HG03469 (cell line): ENCODE results near the gene CFAP57.

Experiments used
- ATAC-seq: cut with Tn5 transposase; IDR thresholded peaks from one replicate; pipeline ENCODE4 v1.9.1; 2021; ENCODE audit warnings: mild to moderate bottlenecking, moderate library complexity, moderate number of reproducible peaks; ENCODE audit not compliant: unreplicated experiment

Gene CFAP57

DNA sequence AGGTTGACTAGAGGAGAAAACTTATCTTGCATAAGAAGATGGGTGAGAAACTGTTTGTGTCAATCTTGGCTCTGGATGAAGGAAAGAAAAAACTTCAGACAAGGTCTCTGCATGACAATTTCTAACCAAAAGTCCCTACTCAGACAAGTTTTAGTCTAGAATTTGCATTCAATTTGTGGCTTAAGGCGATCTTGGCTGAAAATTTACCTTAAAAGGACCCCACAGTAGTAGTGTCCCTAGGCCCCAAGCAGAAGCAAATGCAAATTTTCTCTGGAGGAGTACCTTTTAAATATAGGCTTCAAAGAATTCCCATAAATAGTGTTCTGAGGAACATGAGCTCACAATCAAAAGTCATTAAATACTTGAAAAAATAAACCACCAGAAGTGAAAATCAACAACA is 80.1 kb downstream of the CFAP57 start:
- ATAC-seq, result no peak

DNA sequence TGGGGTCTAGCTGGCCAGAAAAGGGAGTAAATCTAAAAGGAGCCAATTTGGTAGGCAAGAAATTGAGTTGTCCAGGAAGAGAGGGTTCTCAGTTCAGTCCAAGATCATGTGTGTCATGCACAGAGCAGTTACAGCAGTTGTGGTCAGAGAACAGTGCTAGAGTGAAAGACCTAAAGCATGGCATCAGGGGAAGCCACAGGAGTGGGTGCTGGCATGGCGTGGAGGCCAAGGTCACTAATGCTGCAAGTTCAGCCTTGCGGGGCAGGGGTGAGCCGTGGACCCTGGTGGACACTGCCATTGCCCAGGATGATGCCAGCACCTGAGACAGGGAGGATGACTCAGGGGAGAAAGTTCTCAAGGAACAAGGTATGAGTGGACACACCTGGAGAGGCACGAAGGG is 81.0 kb downstream of the CFAP57 start:
- ATAC-seq, result no peak

DNA sequence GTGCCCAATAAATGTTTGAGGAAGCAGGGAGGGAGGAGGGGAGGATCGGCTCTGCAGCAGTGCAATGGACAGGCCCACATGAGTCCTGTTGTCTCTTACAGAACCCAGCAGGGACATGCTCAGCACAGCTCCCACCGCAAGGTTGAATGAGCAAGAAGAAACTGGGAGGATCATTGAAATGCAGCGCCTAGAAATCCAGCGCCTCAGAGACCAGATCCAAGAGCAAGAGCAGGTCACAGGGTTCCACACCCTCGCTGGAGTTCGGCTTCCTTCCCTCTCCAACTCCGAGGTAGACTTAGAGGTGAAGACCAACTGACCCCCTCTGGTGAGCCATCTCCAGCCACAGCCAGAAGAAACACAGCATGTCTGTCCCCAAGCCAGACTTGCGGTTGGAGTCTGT is 81.7 kb downstream of the CFAP57 start:
- ATAC-seq, result no peak

DNA sequence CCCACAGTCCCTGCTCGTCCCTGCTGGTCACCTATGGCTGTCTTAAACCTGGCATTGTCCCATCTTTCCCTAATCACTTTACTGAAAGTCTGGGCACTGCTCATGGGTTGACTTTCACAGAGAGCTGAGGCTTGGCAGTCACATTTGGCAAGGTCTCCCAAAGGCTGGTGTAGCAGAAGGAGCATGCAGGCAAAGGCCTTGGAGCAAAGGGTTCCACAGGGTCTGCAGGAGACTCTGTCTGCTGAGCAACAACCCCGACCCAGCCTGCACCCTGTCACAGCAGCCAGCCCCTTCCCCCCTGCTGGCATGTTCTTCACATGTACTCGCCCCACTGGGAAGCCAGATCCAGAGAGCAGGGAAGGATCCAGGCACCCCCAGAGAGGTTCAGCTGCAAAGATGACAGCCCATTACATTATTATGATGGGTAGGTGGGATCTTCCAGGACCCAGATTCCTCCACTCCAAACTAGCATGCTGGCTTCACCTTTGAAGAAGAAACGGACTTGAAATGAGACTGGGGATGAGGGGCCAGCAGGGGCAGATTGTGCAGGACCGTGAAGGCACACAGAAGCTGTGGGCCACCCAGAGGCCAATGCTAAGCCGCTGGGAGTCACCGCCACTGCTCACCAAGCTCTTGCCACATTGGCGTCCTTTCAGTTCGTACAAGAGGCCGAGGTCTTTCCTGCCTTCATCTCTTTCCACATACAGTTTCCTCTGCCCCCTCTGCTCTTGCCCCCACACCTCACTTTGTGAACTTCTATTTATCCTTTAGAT is 83.5 kb downstream of the CFAP57 start:
- no peak for ATAC-seq

DNA sequence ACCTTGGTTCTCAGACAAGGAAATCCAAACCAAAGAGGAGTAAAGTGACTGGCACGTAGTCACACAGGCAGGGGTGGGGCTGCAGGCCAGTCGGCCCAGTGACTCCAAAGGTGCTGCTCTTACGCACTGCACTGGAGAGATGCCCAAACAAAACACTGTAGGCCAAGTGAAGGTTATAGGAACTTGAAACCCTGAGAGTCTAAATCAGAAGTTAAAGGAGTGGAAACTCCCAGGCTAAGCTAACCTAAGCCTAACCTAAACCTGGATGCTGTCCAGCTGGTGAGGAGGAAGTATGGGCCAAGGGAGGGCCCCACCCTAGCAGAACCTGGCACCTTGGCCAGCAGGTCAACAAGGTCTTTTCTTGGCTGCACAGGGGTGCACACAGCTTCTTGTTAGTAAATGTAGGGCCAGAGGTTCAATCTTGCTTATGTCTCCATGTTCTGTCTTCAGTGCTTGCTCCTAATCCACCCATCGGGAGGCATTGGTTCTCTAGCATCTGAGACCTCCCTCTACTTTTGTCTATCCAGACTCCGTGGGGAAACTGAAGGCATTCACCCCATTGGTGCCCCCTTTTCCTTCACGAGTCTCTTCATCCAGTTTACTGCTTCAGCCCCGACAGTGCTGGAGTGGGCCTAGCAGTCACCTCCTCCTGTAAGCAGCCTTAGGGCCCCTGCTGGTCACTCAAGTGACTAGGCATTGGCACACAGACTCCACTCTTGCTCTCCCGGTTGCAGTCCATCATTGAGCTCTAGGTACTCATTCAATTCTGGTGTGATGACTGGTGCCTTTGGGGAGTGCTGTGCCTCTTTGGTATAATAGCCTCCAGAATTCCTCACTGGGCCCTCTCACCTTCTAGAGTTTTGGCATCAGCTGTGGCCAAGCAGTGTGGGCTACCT is 84.8 kb downstream of the CFAP57 start:
- no peak for ATAC-seq

DNA sequence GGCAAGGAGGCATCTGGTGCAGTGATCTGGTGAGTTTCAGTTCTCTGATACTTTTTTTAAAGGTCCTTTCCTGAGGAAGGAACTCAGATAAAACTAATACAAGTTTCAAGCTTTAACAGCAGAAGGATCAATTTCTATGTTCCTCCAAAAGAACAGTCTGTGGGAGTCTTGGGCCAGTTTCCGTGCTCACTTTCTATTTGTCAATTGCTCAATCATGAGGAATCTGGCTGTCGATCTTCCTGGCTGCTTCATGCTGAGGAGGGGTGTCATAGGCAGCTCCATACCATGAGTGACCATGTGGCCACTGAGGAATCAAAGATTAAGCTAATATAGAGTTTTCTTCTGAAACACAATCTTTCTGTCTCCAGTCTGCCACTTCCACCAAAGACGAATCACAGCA is 86.2 kb downstream of the CFAP57 start:
- ATAC-seq, result no peak

DNA sequence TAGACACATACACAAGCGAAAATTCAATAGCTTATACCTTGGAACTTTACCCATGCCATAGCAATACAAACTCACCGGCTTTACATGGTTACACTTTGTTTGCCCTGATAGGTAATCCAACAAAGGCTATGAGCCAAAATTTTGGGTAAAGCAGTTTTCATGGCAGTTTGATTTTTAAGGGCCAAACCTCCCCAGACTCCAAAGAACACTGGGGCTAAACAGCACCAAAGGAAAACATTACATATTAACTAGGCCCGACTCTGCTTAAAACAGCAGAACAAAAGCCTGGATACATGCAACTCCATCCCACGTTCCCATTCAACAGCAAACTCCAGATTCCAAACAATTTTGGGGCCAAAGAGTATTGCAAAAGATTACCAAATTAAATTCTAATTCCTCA is 93.3 kb downstream of the CFAP57 start:
- ATAC-seq, result no peak

DNA sequence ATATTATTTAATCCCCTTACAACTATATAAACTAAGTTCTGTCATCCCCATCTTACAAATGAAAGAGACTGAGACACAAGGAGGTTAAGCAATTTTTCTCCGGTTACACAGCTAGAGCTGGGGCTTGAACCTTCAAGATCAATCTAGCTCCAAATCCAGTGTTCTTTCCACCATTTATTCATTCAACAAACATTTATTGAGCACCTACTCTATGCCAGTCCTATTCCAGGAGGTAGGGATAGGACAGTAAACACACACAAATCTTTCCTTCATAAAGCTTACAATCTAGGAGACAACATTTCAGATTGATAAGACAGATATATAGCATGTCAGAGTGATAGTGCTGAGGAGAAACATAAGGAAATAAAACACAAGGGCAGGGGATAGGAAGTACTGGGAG is 94.8 kb downstream of the CFAP57 start:
- ATAC-seq, result no peak

DNA sequence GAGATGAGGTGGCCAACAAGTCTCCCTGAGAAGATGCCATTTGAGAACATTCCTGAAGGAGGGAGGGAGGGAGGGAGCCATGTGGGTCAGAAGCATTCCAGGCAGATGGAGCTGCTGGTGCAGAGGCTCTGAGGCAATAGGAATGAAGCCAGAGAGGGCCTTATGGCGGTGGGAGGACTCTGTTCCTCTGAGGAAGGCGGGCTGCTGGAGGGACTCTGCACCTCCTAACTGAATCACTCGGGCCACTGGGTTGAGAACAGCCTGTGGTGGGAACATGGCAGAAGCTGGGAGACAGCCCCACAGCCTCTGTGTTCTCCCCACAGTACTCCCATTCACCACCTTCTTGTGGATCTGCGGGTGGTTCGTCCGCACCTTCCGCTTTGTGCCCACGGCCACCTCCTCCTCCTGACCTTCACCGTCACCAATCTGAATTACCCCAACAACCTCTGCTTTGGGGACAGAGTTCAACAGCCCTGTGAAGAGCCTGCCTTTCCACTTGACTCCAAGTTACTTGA is 95.2 kb downstream of the CFAP57 start:
- ATAC-seq, result no peak

DNA sequence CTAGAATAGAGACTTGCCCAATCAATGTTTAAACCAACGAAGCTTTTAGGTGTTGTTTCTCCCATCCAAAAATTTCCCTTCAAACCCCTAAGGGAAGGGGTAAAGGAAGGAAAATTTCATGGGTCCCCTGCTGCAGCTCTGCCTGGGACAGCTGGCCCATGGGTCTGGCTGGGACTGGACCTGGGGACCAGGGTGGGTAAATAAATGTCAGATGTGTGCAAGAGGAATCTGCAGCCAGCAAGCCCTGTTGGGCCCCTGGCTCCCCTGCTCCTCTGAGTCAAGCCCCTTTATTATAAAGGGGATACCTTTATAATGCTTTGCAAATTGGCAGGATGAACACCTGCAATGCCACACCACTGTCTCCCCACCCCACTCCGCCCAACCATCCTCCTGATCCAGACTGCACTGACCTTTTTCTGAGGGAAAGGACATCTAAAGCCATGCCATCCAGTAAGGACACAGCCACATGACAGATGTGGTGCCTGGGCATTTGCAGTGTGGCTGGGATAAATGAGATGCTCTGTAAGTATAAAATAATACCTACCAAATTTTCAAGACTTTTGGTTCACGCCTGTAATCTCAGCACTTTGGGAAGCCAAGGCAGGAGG is 95.8 kb downstream of the CFAP57 start:
- no peak for ATAC-seq

DNA sequence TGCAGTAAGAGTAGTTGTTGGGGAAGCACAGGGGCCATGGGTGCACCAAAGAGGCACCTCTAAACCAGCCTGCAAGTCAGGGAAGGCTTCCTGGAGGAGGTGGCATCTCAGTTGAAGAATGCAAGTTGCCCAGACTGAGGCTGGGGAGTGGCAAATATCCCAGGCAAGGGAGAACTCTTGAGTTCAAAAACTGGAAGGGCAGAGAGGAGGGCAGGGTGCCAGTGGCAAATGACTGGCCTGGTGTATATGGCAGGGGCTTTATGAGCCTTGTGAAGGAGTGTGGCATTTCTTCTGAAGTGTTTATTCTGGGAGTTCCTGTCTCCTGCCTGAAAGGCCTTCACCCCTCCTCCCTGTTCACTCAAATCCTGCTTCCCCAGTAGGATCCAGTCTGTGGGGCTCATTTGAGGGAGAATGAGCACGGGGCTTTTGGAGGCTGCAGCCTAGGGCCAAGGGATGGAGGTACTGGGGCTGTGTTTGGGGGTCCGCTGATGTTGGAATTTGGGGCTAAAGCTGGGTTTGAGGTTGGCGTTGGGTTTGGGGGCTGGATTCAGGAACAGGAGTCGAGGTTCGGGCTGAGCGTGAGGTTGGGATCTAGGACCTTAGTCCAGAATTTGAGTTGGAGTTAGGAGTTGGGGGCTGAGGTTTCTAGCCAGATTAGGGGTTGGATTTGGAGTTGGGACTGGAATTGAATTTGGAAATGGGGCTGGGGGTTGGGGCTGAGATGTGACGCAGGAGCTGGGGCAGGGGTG is 97.7 kb downstream of the CFAP57 start, which contains the start of gene TMEM125:
Gene TMEM125, plus strand, starts transcription at position 357 of the 749 bp plus-strand sequence. CDS start 2,740 bp downstream, outside the sequence.
- no peak for ATAC-seq

DNA sequence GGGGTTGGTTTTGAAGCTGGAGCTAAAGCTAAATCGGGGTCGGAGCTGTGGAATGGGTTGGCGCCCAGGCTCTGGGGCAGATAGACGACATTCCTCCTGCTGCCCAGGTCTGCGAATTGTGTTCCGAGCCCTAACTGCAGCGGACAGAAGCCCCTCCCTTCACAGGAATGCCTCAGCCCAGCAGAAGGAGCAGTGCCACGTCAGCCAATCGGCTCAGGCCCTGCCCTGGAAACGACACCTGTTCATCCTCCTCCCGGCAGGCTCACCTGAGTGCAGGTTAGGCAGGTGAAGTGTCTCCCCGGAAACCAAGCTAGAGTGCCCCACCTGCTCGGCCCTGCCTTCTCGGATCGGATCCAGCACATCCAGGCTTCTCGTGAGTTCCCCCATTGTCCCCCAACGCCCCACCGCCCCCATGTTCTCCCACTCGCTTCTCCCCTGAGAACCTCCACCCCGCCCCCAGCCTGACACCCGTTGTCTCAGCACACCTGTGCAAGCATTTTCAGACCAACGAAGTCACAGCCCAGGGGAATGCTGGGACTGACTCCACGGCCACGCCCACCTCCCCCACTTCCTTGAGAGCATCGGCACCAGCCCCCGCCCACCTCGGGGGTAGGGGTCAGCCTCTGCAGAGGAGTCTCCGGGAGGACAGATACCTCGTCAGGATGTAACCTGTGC is 98.4 kb downstream of the CFAP57 start:
- ATAC-seq, result no peak

DNA sequence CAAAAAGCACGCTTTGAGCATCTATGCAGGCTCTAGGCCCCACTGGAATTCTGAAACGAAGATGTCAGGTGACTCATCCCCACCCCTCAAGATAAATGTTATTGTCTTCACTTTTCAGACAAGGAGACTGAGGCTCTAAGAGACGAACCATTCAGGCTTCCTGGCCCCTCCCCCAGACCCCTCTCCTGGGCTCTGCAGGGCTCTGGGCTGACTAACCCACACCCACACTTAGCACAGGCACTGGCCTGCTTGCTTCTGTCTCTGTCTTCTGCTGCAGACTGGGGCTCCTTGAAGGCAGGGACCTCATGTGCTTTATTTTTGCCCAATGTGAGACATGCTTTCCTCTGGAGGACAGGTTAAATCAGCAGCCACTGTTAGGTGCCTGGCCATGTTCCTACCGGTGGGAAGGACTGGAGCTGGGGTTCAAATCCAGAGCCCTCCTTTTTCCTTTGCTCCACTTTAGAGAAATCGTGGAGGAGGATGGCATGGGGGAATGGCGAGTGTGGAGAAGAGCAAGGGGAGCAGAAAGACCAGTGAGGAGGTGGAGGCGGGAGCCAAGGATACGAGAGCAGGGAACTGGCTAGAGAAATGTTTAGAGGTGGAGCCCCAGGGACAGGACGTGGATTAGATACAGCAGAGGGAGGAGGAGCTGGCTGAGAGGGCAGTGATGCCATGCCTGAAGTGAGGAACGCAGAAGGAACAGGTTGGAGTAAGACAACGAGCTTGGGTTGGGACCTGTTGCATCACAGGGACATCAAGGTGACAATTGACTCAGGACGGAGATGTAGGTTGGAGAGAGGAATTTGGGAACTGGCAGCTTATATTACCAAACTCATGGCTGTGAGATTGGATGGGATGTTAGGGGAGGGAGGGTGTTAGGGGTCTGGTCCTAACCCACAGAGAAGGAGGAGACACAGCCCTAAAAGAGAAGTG is 99.3 kb downstream of the CFAP57 start:
- ATAC-seq, result no peak

DNA sequence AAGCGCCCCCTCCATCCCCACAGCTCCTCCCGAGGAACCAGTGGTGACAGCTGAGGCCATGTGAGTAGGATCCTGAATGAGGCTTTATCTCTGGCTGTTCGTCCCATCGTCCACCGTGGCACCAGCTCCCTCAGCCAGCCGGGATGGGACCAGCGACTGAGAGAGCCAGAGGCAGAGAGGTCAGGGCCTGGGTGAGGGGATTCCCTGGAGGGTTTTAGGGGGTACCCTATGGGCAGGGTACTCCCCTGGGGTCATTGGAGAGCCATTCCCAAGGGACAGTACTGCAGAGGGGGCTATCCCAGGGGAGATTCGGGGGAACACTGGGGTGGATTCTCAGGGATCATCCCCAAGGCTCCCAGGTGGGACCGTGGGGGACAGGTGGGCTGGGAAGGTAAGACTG is 100.0 kb downstream of the CFAP57 start:
- no peak for ATAC-seq

DNA sequence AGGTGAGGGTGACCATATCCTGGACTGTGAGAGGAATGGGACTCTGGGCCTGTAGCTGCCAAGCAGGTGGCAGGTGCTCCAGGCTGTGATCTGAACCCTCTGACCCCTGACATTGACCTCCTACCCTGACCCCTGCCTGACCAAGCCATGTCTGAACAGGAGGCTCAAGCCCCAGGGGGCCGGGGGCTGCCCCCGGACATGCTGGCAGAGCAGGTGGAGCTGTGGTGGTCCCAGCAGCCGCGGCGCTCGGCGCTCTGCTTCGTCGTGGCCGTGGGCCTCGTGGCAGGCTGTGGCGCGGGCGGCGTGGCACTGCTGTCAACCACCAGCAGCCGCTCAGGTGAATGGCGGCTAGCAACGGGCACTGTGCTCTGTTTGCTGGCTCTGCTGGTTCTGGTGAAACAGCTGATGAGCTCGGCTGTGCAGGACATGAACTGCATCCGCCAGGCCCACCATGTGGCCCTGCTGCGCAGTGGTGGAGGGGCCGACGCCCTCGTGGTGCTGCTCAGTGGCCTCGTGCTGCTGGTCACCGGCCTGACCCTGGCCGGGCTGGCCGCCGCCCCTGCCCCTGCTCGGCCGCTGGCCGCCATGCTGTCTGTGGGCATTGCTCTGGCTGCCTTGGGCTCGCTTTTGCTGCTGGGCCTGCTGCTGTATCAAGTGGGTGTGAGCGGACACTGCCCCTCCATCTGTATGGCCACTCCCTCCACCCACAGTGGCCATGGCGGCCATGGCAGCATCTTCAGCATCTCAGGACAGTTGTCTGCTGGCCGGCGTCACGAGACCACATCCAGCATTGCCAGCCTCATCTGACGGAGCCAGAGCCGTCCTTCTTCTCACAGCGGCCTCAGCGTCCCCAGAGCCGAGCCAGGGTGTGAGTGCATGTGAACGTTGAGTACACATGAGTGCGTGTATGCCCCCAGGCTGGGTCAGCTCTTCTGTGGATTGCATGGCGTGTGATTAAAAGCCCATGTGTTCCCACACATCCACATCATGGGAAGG is 100.7 kb downstream of the CFAP57 start:
- ATAC-seq, result no peak

DNA sequence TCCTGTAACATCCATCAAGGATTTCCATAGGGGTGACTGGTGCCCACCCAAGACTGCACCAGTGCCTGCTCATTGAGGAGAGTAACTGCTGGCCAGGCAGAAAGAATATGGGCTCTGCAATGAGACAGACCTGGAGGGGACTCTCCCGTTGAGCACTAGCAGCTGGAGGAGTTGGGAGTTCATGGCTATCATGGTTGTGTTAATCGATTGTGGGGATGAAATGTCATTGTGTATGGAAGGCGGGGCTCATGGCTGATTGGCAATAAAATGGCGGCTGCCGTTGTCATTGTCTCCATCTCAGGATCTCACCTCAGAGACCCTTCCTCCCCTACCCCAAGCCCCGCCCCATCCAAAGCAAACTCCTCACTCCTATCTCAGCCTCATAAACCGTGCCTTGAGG is 101.6 kb downstream of the CFAP57 start:
- no peak for ATAC-seq

DNA sequence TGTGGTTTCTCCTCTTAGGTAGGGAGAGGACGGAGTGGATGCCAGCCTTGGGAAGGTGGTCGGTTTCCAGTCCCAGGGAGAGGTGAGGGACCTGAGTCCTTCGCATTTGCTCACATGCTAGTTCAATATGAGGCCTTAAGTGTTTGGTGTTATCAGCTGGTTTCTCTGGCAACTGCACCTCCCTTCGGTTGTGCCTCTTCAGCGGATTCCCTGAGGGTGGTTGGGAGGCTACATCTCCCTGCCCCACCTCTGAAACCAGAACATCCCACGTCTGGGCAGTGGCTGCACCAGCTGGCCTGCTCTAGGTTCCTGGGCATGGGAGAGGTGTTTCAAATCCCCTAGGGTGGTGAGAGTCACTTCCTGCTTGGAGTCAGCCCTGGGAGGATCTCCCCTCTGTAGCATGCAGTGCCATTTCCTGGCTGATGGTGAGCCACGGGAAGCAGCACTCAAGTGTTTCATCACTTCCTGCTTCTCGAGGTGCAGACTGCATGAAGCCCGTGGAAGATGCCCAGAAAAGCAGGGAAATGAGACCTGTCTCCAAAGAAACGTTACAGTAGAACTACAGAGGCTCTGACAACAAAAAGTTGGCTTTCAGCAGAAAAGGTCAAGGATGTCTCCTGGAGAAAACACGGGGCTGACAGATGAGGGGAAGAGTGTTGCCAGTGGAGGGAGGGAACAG is 102.1 kb downstream of the CFAP57 start:
- no peak for ATAC-seq
